K562 (cell line): ENCODE measurements around the gene RAP1A. TPM values are rescaled to one million over a fixed set of nuclear protein-coding genes. Genes with fewer than 3 reads are reported as not detected.
A peak's percentile ranks its signal among the peaks of the same experiment; 100 is the strongest.

ENCODE experiments used
- ATAC-seq: fragments of 200-7000 bp; cut with Tn5 transposase; 3 replicates; pipeline ENCODE4 v1.9.1; 2020; ENCODE audit warnings: moderate library complexity
- BruUV-seq: library from RNA; stranded (reverse); fragments of 400-500 nt; replicated peaks from 2 replicates; lab custom pipeline; 2021; lab: Mats Ljungman, UMichigan
- CTCF ChIA-PET: fragments of 300-600 bp; formaldehyde crosslinking; extraction: SDS; loops from one replicate; lab custom pipeline; 2021; ENCODE audit warnings: low intra/inter-chr PET ratio; lab: Yijun Ruan, JAX
- POLR2A ChIA-PET: fragments of 300-600, 350-650 bp; sonication (Branson Sonifier 250); formaldehyde crosslinking; extraction: SDS; loops from one replicate; lab custom pipeline; 2021; ENCODE audit warnings: antibody characterized with exemption, inconsistent platforms; lab: Yijun Ruan, JAX
- DNase-seq, 4 experiments: peaks; one replicate each; pipeline versions ENCODE4 v3.0.0 to v3.0.0-alpha.2; 2011 to 2018; ENCODE audit warnings: low spot score in 3 of 4, mixed read lengths in 3 of 4; ENCODE audit errors: extremely low read depth in 1 of 4
- FAIRE-seq: peaks from 2 replicates; lab custom pipeline; 2011; peaks lifted over from hg19 to GRCh38; lab: Jason Lieb, UNC
- H2AFZ ChIP-seq: 2 replicates; pipeline ENCODE4 v1.6.0; 2011; ENCODE audit warnings: low read depth, low read length, control low read depth, inconsistent platforms
- H3K27ac ChIP-seq: fragments of 200-600 bp; 3 replicates; pipeline ENCODE4 v1.8.0; 2011; ENCODE audit warnings: low read depth, mild to moderate bottlenecking, control low read depth, inconsistent platforms, low read length, moderate library complexity, mixed read lengths; ENCODE audit errors: extremely low read depth
- H3K27me3 ChIP-seq, 2 experiments: fragments of 300-600 bp in 1 of 2; 2 replicates in 1 of 2; 3 replicates in 1 of 2; pipeline versions ENCODE4 v1.6.0 to v1.8.0; 2011; ENCODE audit warnings: inconsistent platforms in 2 of 2, low read length in 2 of 2, mild to moderate bottlenecking in 1 of 2, mixed read lengths in 1 of 2, moderate library complexity in 1 of 2; ENCODE audit not compliant: control insufficient read depth in 2 of 2, insufficient read depth in 2 of 2
- H3K36me3 ChIP-seq: fragments of 300-600 bp; 3 replicates; pipeline ENCODE4 v1.8.0; 2011; ENCODE audit warnings: mild to moderate bottlenecking, low read length, inconsistent platforms; ENCODE audit not compliant: control insufficient read depth, insufficient read depth
- H3K4me1 ChIP-seq, 2 experiments: fragments of 200-600 bp in 1 of 2; replicated peaks in 1 of 2; 2 replicates in 1 of 2; 3 replicates in 1 of 2; pipeline versions ENCODE4 v1.5.1 to v1.8.0; 2011; ENCODE audit warnings: inconsistent platforms in 2 of 2, low read length in 2 of 2, mild to moderate bottlenecking in 1 of 2, mixed read lengths in 1 of 2, moderate library complexity in 1 of 2; ENCODE audit not compliant: control insufficient read depth in 2 of 2, insufficient read depth in 2 of 2
- H3K4me2 ChIP-seq: 2 replicates; pipeline ENCODE4 v1.6.1; 2011; ENCODE audit warnings: low read length, control low read depth, inconsistent platforms, mixed read lengths; ENCODE audit not compliant: insufficient read depth
- H3K4me3 ChIP-seq: fragments of 200-600 bp; sonication (generic), shearing (Covaris generic); 2 replicates; pipeline ENCODE4 v1.5.1; 2016; ENCODE audit warnings: control low read depth, inconsistent platforms
- H3K79me2 ChIP-seq: fragments of 200-600 bp; 3 replicates; pipeline ENCODE4 v1.8.0; 2011; ENCODE audit warnings: low read length, inconsistent platforms; ENCODE audit not compliant: control insufficient read depth, insufficient read depth
- H3K9ac ChIP-seq, 2 experiments: 2 replicates each; pipeline versions ENCODE4 v1.6.0 to v1.6.1; 2011; ENCODE audit warnings: low read depth in 2 of 2, low read length in 2 of 2, control low read depth in 1 of 2, inconsistent platforms in 1 of 2, mild to moderate bottlenecking in 1 of 2, mixed read lengths in 1 of 2; ENCODE audit not compliant: insufficient read depth in 1 of 2
- H3K9me1 ChIP-seq: one replicate; pipeline ENCODE4 v1.6.0; 2011; ENCODE audit warnings: inconsistent platforms, mild to moderate bottlenecking, low read length, moderate library complexity; ENCODE audit not compliant: control insufficient read depth, insufficient read depth
- H3K9me3 ChIP-seq: replicated peaks from 2 replicates; pipeline ENCODE4 v1.5.1; 2011; ENCODE audit warnings: low read depth, low read length, inconsistent platforms; ENCODE audit not compliant: control insufficient read depth, insufficient read depth
- H4K20me1 ChIP-seq: replicated peaks from 2 replicates; pipeline ENCODE4 v1.6.1; 2011; ENCODE audit warnings: low read length, inconsistent platforms, mixed read lengths; ENCODE audit not compliant: control insufficient read depth, insufficient read depth
- CBX8 ChIP-seq: fragments of 200-600 bp; sonication (generic); IDR thresholded peaks from 2 replicates; pipeline ENCODE4 v1.6.1; 2012; ENCODE audit warnings: borderline replicate concordance, mixed run types, low read depth, mild to moderate bottlenecking, moderate library complexity, mixed read lengths, low read length, control low read depth, inconsistent platforms; ENCODE audit not compliant: poor library complexity, severe bottlenecking; ENCODE audit errors: extremely low read depth
- OTX1 ChIP-seq: fragments of 450-650 bp; formaldehyde crosslinking; IDR thresholded peaks from 2 replicates; pipeline ENCODE4 v1.4.0; 2022; ENCODE audit warnings: mild to moderate bottlenecking
- ZBTB26 ChIP-seq: fragments of 450-650 bp; formaldehyde crosslinking; IDR thresholded peaks from 2 replicates; pipeline ENCODE4 v1.4.0; 2022; ENCODE audit warnings: missing genetic modification characterization
- WGBS: fragments of 100-300 bp; shearing (Covaris generic); methylation state at CpG from one replicate; pipeline ENCODE4 v1.1.6; 2016; ENCODE audit warnings: low coverage, mixed read lengths; ENCODE audit not compliant: insufficient coverage; ENCODE audit errors: missing lambda C conversion rate; 5-methylcytosine and 5-hydroxymethylcytosine counted together
- in situ Hi-C: fragments of 300-500 bp; cut with MboI; formaldehyde crosslinking; loops from 4 replicates; pipeline ENCODE4 v1.15.0; 2018; ENCODE audit warnings: inconsistent platforms, mixed read lengths
- intact Hi-C: fragments of 100-400 bp; cut with micrococcal nuclease; formaldehyde crosslinking; loops from 2 replicates; pipeline ENCODE4 v1.14.2; 2022
- polyA plus RNA-seq, 8 experiments: library from polyadenylated mRNA; depleted of rRNA in 4 of 8; stranded (reverse) in 5 of 8; unstranded in 3 of 8; fragments of >200 nt; fragmentation: Nextera tagmentation in 2 of 8; fragmentation: Illumina TruSeq in 1 of 8; extraction: Ambion mirVana in 2 of 8; extraction: Trizol in 1 of 8; gene quantifications; 2 replicates each; pipeline versions ENCODE4 v1.2.1 to v1.2.3, GENCODE V29; 2011 to 2014; ENCODE audit warnings: inconsistent platforms in 1 of 8, missing spikeins in 1 of 8
- total RNA-seq, 7 experiments: library from RNA; depleted of rRNA in 6 of 7; stranded (reverse); fragments of >200 nt in 6 of 7; fragmentation: Illumina TruSeq in 2 of 7; extraction: Trizol in 2 of 7; gene quantifications; 2 replicates each; pipeline versions ENCODE4 v1.2.1 to v1.2.3, GENCODE V29; 2011 to 2021; ENCODE audit warnings: low replicate concordance in 1 of 7

The RAP1A gene
- total and polyA plus RNA-seq, 9 of the 15 experiments (the other 6 are each of a cell fraction or from before 2014, with no cell fraction given), result 13.4 to 86.2 (median 32.5) TPM

DNA sequence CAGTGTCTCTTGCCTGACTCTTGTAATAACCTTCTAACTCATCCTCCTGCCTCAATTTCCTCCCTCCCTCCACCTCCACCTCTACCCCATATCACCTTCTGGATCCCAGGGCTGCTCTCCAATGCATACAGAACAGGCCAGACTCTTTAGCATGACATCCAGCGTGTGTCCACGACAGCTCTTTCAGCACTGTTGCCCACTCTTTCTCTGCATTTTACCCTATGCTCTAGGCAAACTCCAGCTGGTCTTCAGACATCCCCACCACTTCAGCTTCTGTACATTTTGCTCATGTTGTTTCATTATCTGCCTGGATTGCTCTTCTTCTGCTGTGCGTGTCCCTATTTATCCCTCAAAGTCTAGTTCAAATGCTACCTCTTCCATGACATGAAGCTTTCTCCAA, 114.8 kb downstream of the RAP1A start:
- ChIA-PET CTCF (interaction anchor here (0.7 kb wide), 2 partner anchors 13 to 35 kb away, joined by 3 read pairs; no protein-coding TSS in a partner anchor), POLR2A (interaction anchor here (0.6 to 2.1 kb wide), 5 partner anchors 9 to 282 kb away, joined by 3 to 5 read pairs (median 4); no protein-coding TSS in a partner anchor)
- no peak overlapping the region for H3K9ac ChIP-seq
- H2AFZ ChIP-seq, result no peak overlapping the region
- no peaks in the 10 kb centered on the region; the same call in none of the 2 replicates for H4K20me1 ChIP-seq
- H3K27me3 ChIP-seq, result peaks cover 39 to 79% of the 10 kb centered on the region in 2 experiments
- intact Hi-C loops, result no loop called here
- H3K4me1 ChIP-seq, result peaks cover 4 to 26% of the 10 kb centered on the region in 2 experiments
- ATAC-seq, result no peak
- no peaks in the 10 kb centered on the region for H3K79me2 ChIP-seq
- no peaks in the 10 kb centered on the region for H3K36me3 ChIP-seq
- FAIRE-seq, result no peak
- H3K27ac ChIP-seq, result no peak overlapping the region
- no peak overlapping the region for H3K4me2 ChIP-seq
- no TSS peak for BruUV-seq
- no peaks in the 10 kb centered on the region for H3K9me3 ChIP-seq
- DNase-seq, result no peak
- in situ Hi-C loops, result no loop called here
- TF ChIP-seq OTX1 (CRISPR knock-in tag) (0 out of 2 replicates have a peak, but pooled peaks have one; percentile 68), ZBTB26 (CRISPR knock-in tag) (0 out of 2 replicates have a peak, but pooled peaks have one; percentile 3), CBX8 (no peak)
- 18% methylated on average over 3 of the region's 3 CpGs for WGBS
- peaks cover 2% of the 10 kb centered on the region for H3K9me1 ChIP-seq
- H3K4me3 ChIP-seq, result no peak overlapping the region
